Inferior parietal cortex (tissue), 1 donor: ENCODE results near the gene FNIP2.
A peak's percentile ranks its signal among the peaks of the same experiment; 100 is the strongest.

Source experiments
- DNase-seq: peaks from one replicate; pipeline ENCODE4 v3.0.0-alpha.2; 2016; ENCODE audit errors: extremely low spot score

Gene FNIP2

GRCh38 chr4:158837527-158838141 is 68.8 kb downstream of the FNIP2 start:
- no peak for DNase-seq

DNA sequence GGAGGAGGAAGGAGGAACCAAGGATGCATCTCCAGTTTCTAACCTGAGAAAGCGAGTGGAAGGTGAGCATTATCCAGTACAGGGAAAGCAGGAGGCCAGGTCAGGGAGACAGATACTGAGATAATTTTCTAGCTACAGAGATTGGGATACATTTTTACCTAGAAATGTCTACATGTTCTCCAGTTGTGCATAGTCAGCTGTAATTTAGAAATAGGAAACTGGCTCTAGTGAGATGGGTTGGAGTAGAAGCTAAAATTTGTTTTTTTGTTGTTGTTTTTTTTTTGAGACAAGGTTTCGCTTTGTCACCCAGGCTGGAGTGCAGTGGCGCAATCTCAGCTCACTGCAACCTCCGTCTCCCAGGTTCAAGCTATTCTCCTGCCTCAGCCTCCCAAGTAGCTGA is 71.3 kb downstream of the FNIP2 start:
- DNase-seq, result no peak

GRCh38 chr4:158841540-158841939 is 72.7 kb downstream of the FNIP2 start:
- no peak for DNase-seq

DNA sequence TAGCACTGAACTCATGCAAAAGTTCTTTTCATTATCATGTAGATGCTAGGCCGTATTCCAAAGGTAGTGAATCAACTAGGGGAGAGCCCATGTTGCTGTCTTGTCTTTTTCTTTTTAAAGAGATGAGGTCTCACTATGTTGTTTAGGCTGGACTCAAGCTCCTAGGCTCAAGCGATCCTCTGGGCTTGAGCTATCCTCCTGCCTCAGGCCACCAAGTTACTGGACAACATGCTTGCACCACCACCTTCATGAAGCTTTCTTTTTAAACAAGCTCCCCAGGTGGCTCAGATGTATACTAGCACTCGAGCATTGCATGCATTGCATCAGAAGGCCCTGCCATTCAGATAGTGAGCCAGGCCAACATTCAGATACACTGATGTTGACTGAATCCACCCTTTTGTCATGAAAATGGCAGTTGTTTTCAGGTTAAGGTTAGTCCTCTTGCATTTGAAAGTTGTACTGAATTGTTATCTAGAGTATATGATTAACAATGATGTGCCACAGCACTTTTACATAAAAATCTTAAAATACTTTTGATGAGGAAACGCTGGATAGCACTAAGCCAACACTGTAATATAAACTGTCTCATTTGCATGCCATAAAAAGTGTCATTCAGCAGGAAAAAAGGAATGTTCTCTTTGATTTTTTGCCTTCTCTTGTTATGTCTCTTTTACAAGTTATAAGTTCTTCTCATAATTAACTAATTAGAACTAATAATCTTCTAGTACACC is 76.7 kb downstream of the FNIP2 start:
- DNase-seq, result no peak

GRCh38 chr4:158847535-158847934 is 78.7 kb downstream of the FNIP2 start:
- DNase-seq, result no peak

GRCh38 chr4:158849681-158850080 is 80.9 kb downstream of the FNIP2 start:
- DNase-seq, result no peak

GRCh38 chr4:158850371-158850770 is 81.5 kb downstream of the FNIP2 start:
- DNase-seq, result no peak

DNA sequence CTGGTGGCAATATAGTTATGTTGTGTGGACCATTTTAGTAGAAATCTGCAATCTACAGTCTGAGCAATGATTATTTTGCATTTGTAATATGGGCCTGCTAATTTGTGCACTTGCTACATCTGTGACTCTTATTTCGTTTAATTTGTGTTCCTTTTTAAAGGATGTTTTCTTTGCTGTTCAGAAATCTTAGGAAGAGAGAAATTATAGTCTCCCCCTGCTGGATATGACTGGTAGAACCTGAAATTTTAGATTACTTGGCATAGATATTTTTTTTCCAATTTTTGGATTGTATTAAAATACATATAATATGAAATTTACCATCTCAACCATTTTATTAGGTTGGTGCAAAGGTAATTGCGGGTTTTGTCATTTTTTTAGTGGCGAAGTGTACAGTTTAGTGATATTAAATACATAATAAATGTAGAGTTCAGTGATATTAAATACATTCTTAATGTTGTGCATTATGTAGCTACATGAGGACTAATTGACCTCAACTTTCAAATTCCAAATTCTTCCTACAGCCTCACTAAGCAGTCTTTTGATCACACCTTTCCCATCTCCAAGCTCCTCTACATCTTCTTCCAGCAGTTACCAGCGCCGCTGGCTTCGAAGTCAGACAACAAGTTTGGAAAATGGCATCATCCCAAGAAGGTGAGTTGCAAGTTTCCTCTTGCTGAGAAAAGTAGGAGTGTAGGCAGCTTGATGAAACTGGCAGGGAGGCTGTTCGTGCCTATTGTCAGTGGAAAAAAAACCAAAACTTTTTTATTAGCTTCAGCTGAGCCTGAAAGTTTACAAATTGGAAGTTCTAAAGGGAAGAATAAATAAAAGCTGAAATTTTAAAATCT is 82.2 kb downstream of the FNIP2 start:
- DNase-seq, result peak; percentile 75

DNA sequence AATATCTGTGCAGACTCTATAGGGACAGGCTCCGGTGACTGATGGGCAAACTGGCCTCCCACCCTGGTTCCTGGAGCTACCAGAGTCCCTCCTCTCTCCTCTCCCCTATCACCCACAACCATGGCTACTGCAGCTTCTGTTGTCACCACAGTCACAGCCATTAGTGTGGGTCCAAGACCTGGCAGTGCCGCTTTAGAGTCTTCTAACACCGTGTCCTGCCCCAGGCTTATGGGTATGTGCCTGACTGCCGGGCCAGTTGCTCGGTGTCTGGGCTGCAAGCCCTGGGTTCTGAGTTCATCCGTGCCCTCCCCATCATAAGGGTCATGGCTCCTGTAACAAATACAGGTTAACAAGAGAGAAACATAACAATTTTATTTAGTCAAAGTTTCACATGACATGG is 85.4 kb downstream of the FNIP2 start:
- DNase-seq, result no peak

DNA sequence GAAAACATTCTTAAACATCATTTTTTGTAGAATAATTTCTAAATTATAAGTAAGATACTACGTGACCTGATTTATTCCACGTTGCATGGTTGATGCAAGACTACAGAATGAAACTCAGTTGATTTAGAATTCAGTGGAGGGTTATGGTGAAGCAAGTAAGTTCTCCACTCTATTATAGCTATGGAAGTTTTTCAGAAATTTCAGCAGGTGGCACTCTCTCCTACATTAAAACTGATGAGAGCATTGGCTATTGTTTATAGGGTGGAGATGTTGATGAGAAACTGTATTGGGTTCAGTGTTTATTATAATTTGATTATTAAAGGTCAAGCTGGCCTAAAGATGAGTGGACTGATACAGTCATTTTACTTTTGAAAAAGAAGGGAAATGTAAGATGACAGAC is 88.0 kb downstream of the FNIP2 start:
- peak; percentile 58 for DNase-seq

DNA sequence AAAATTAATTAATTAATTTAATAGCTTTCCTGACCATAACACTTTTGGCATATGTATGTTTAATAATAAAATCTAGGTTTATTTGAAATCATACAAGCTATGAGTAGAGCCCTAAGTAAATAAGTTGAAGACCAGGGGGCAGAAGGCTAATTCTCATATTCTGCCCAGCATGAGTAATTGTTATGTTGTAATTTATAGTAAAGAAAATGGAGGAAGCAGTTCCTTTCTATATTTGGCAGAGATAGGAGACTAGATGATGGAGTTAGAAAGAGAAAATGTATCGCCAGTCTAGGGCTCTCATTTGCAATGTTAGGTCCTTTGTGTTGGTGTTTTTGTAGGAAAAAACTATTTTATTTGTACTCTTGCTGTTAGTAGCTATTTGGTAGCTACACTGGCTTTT is 89.1 kb downstream of the FNIP2 start:
- no peak for DNase-seq

- no peak for DNase-seq
These were observed 89.8 kb downstream of the FNIP2 start for GRCh38 chr4:158858410-158859199.

GRCh38 chr4:158859661-158860060 is 90.8 kb downstream of the FNIP2 start:
- no peak for DNase-seq

DNA sequence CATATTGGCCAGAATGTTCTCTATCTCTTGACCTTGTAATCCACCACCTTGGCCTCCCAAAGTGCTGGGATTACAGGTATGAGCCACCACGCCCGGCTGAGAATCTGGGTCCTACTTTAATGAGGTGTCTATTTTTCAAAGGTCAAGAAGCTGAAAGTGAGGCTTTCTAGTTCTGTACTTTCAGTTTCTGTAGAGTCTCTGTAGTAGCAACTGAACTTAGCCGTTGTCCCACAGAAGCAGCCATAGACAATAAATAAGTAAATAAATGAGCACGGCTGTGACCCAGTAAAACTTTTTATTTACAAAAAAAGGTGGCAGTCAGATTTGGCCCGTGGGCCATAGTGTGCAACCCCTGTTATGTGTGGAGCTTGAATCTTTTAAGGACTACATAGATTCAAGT is 92.0 kb downstream of the FNIP2 start:
- DNase-seq, result no peak

DNA sequence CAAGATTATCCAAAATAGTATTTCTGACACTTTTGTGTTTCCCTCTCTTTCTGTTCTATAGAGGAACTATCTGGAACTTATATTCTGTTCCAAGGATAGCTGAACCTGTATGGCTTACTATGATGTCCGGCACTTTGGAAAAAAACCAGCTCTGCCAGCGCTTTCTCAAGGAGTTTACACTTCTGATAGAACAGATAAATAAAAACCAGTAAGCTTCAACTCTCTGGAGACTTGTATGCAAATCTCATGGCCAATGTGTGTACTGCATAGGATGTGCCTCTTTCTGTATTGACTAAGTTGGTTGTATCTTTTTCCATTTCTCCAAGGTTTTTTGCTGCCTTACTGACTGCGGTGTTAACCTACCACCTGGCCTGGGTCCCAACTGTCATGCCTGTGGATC is 92.5 kb downstream of the FNIP2 start:
- DNase-seq, result no peak

GRCh38 chr4:158861766-158862165 is 92.9 kb downstream of the FNIP2 start:
- no peak for DNase-seq

GRCh38 chr4:158863296-158863695 is 94.5 kb downstream of the FNIP2 start:
- DNase-seq, result no peak

GRCh38 chr4:158865520-158866177 is 96.8 kb downstream of the FNIP2 start:
- no peak for DNase-seq

DNA sequence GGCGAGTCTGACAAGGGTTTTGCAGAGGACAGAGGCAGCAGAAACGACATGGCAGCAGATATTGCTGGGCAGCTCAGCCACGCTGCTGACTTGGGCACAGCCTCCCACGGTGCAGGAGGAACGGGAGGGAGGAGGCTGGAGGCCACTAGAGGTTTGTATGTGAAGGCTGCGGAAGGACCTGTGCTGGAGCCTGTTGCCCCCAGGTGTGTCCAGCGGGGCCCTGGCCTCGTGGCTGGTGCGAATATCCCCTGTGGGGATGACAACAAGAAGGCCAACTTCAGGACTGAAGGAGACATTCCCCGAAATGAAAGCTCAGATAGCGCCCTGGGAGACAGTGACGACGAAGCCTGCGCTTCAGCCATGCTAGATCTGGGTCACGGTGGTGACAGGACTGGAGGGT is 100.2 kb downstream of the FNIP2 start:
- no peak for DNase-seq

DNA sequence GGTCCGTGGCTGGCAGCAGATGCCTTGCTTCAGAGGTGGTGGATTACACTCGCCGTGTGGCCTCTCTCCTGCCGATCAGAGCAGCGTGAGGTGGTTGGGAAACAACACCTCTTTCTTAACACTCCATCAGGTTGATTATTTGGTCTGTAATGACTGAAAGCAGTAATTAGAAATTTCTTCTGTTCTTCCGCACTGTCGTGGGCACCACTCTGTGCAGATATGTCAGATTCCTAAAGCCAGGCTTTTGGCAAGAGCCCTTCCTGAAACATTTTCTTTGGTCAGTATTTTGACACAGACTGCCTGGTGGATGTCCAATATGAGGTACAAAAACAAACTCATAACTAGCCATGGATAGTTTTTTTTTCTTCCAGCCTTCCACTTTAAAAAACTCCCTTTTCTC is 100.9 kb downstream of the FNIP2 start:
- no peak for DNase-seq

DNA sequence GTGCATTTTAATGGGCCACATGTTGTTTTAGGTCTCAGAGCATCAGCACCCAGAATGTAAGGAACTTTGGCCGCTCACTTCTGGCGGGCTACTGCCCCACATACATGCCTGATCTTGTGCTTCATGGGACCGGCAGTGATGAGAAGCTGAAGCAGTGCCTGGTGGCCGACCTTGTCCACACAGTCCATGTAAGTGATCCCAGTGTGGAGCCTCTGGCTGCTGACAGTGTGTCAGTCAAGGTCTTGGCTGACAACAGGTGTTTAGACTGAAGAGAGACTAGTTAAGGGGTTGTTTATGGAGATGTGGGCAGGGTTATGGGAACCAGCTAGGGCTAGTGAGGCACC is 101.4 kb downstream of the FNIP2 start:
- no peak for DNase-seq
